Keratinocyte (primary cell): ENCODE data around the gene PBX4. TPM values are rescaled to one million over a fixed set of nuclear protein-coding genes. Genes with fewer than 3 reads are reported as not detected.

Experiments
- DNase-seq: peaks from one replicate; pipeline ENCODE4 v3.0.0-alpha.2; 2011; ENCODE audit warnings: low read depth, missing footprints, low spot score
- FAIRE-seq: peaks from 2 replicates; lab custom pipeline; 2011; peaks lifted over from hg19 to GRCh38; lab: Jason Lieb, UNC
- H2AFZ ChIP-seq: 2 replicates; pipeline ENCODE4 v1.6.0; 2012; ENCODE audit warnings: low read length, control low read depth, inconsistent platforms; ENCODE audit not compliant: control insufficient read depth
- H3K27ac ChIP-seq: 2 replicates; pipeline ENCODE4 v1.5.1; 2011; ENCODE audit warnings: low read length; ENCODE audit not compliant: control insufficient read depth, insufficient read depth
- H3K27me3 ChIP-seq: 3 replicates; pipeline ENCODE4 v1.6.0; 2011; ENCODE audit warnings: low read length; ENCODE audit not compliant: control insufficient read depth, insufficient read depth; ENCODE audit errors: extremely low read depth
- H3K36me3 ChIP-seq, 2 experiments: 2 replicates in 1 of 2; 3 replicates in 1 of 2; pipeline ENCODE4 v1.5.1; 2011; ENCODE audit warnings: low read length in 2 of 2, mild to moderate bottlenecking in 1 of 2; ENCODE audit not compliant: control insufficient read depth in 2 of 2, insufficient read depth in 2 of 2; ENCODE audit errors: extremely low read depth in 1 of 2
- H3K4me1 ChIP-seq: 3 replicates; pipeline ENCODE4 v1.5.1; 2011; ENCODE audit warnings: low read length; ENCODE audit not compliant: control insufficient read depth, insufficient read depth; ENCODE audit errors: extremely low read depth
- H3K4me2 ChIP-seq: 3 replicates; pipeline ENCODE4 v1.6.0; 2011; ENCODE audit warnings: low read depth, low read length; ENCODE audit not compliant: control insufficient read depth, insufficient read depth; ENCODE audit errors: extremely low read depth
- H3K4me3 ChIP-seq, 3 experiments: fragments of 200-600 bp in 1 of 3; sonication (generic) in 1 of 3; 2 replicates in 2 of 3; 3 replicates in 1 of 3; pipeline ENCODE4 v1.5.1; 2011 to 2016; ENCODE audit warnings: low read length in 3 of 3, mild to moderate bottlenecking in 3 of 3, control low read depth in 2 of 3, inconsistent platforms in 1 of 3, low read depth in 1 of 3, mixed read lengths in 1 of 3, mixed run types in 1 of 3, moderate library complexity in 1 of 3; ENCODE audit not compliant: control insufficient read depth in 2 of 3, insufficient read depth in 2 of 3; ENCODE audit errors: extremely low read depth in 1 of 3
- H3K79me2 ChIP-seq: 2 replicates; pipeline ENCODE4 v1.6.0; 2012; ENCODE audit warnings: low read length; ENCODE audit not compliant: control insufficient read depth, insufficient read depth
- H3K9ac ChIP-seq: 3 replicates; pipeline ENCODE4 v1.6.0; 2011; ENCODE audit warnings: low read length; ENCODE audit not compliant: control insufficient read depth, insufficient read depth; ENCODE audit errors: extremely low read depth
- H3K9me1 ChIP-seq: 3 replicates; pipeline ENCODE4 v1.6.0; 2011; ENCODE audit warnings: low read length; ENCODE audit not compliant: control insufficient read depth, insufficient read depth; ENCODE audit errors: extremely low read depth
- H3K9me3 ChIP-seq: 2 replicates; pipeline ENCODE4 v1.5.1; 2012; ENCODE audit warnings: low read depth, low read length; ENCODE audit not compliant: control insufficient read depth
- H4K20me1 ChIP-seq: 3 replicates; pipeline ENCODE4 v1.6.0; 2011; ENCODE audit warnings: low read length; ENCODE audit not compliant: control insufficient read depth, insufficient read depth; ENCODE audit errors: extremely low read depth
- CTCF ChIP-seq, 3 experiments: IDR thresholded peaks in 1 of 3; conservative IDR thresholded peaks in 1 of 3; optimal IDR thresholded peaks in 1 of 3; 2 replicates in 2 of 3; 3 replicates in 1 of 3; pipeline versions ENCODE3 to v1.5.1; 2011; ENCODE audit warnings: low read length in 3 of 3, mild to moderate bottlenecking in 3 of 3, moderate library complexity in 2 of 3, control low read depth in 1 of 3, inconsistent platforms in 1 of 3; ENCODE audit not compliant: insufficient read depth in 2 of 3; ENCODE audit errors: extremely low read depth in 1 of 3
- EZH2 ChIP-seq: IDR thresholded peaks from one replicate; pipeline ENCODE4 v1.6.1; 2012; ENCODE audit warnings: inconsistent platforms, mild to moderate bottlenecking, low read length, moderate library complexity
- dilution Hi-C: fragments of 300-500 bp; cut with MboI; formaldehyde crosslinking; loops from one replicate; pipeline ENCODE4 v1.7.0; 2020; ENCODE audit warnings: low sequenced_read_pairs; ENCODE audit not compliant: extremely low pct_ligation_motif_present
- polyA plus RNA-seq, 5 experiments: library from polyadenylated mRNA; depleted of rRNA in 3 of 5; stranded (reverse) in 3 of 5; stranded (forward) in 1 of 5; unstranded in 1 of 5; fragments of >200 nt; gene quantifications; 1 replicate in 1 of 5; 2 replicates in 3 of 5; 3 replicates in 1 of 5; pipeline versions ENCODE4 v1.2.1 to v1.2.3, GENCODE V29; 2011 to 2012; ENCODE audit warnings: missing spikeins in 2 of 5, low read depth in 1 of 5, low replicate concordance in 1 of 5

The PBX4 gene
- polyA plus RNA-seq, 1 donor (not counting 4 experiments of a cell fraction or from before 2014, with no cell fraction given), result 1.7 TPM

GRCh38 chr19:19535311-19536191, 82.9 kb downstream of the PBX4 start:
- Histone ChIP-seq H3K27me3 (peaks cover 32% of the 10 kb centered on the region), H3K9me1 (no peaks in the 10 kb centered on the region), H4K20me1 (no peaks in the 10 kb centered on the region), H2AFZ (no peak overlapping the region), H3K79me2 (no peaks in the 10 kb centered on the region), H3K36me3 (peaks cover 0 to 3% of the 10 kb centered on the region in 2 experiments), H3K9ac (no peak overlapping the region), H3K4me3 (no peak overlapping the region), H3K4me2 (no peak overlapping the region), H3K9me3 (no peaks in the 10 kb centered on the region), H3K27ac (no peak overlapping the region), H3K4me1 (peaks cover 10% of the 10 kb centered on the region)
- FAIRE-seq (no peak), DNase-seq (no peak)
- dilution Hi-C loops, result no loop called here
- TF ChIP-seq EZH2, result no peak
- TF ChIP-seq CTCF (optimal IDR thresholded peaks at IDR 0.05 in 1 of 3, IDR thresholded peaks at IDR 0.05 in 1 of 3, conservative IDR thresholded peaks at IDR 0.05 in 1 of 3; ENCODE audit: extremely low read depth in 1 of 3, insufficient read depth in 2 of 3, low read length in 3 of 3), result no peak

- H2AFZ ChIP-seq, result no peak overlapping the region
- H3K79me2 ChIP-seq, result no peaks in the 10 kb centered on the region
- TF ChIP-seq EZH2 (no peak), CTCF (optimal IDR thresholded peaks at IDR 0.05 in 1 of 3, IDR thresholded peaks at IDR 0.05 in 1 of 3, conservative IDR thresholded peaks at IDR 0.05 in 1 of 3; ENCODE audit: extremely low read depth in 1 of 3, insufficient read depth in 2 of 3, low read length in 3 of 3) (no peak)
- DNase-seq, result no peak
- H3K9ac ChIP-seq, result no peak overlapping the region
- H3K36me3 ChIP-seq, result peaks cover 0 to 3% of the 10 kb centered on the region in 2 experiments
- H3K4me1 ChIP-seq, result peaks cover 10% of the 10 kb centered on the region
- no peak overlapping the region for H3K27ac ChIP-seq
- dilution Hi-C loops, result no loop called here
- no peak overlapping the region for H3K4me2 ChIP-seq
- FAIRE-seq, result no peak
- no peaks in the 10 kb centered on the region for H3K9me3 ChIP-seq
- no peak overlapping the region for H3K4me3 ChIP-seq
- no peaks in the 10 kb centered on the region for H4K20me1 ChIP-seq
- H3K9me1 ChIP-seq, result no peaks in the 10 kb centered on the region
- H3K27me3 ChIP-seq, result peaks cover 26% of the 10 kb centered on the region
Observed at GRCh38 chr19:19534556-19535265, 83.8 kb downstream of the PBX4 start.
